Upper lobe of right lung (tissue), 1 donor: Measurements from ENCODE around the gene AKT1. TPM values are rescaled to one million over a fixed set of nuclear protein-coding genes. Genes with fewer than 3 reads are reported as not detected.
"Not testable (repeated sequence)": the region's sequence is repeated elsewhere in the genome, so short reads cannot be mapped to it uniquely, and the experiment has no call there.

Experiments
- ATAC-seq: fragments of 200-7000 bp; cut with Tn5 transposase; one replicate; pipeline ENCODE4 v1.9.1; 2020; ENCODE audit warnings: mild to moderate bottlenecking, moderate library complexity
- DNase-seq: peaks from one replicate; pipeline ENCODE4 v3.0.0-alpha.2; 2020
- H3K27ac ChIP-seq: fragments of 200-600 bp; one replicate; pipeline ENCODE4 v1.8.0; 2022
- H3K27me3 ChIP-seq: fragments of 200-600 bp; one replicate; pipeline ENCODE4 v1.8.0; 2022; ENCODE audit warnings: mild to moderate bottlenecking
- H3K36me3 ChIP-seq: fragments of 200-600 bp; one replicate; pipeline ENCODE4 v1.8.0; 2022
- H3K4me1 ChIP-seq: fragments of 200-600 bp; one replicate; pipeline ENCODE4 v1.8.0; 2022
- H3K4me3 ChIP-seq: fragments of 200-600 bp; one replicate; pipeline ENCODE4 v1.8.0; 2022; ENCODE audit warnings: mild to moderate bottlenecking
- H3K9me3 ChIP-seq: fragments of 200-600 bp; one replicate; pipeline ENCODE4 v1.8.0; 2022
- CTCF ChIP-seq: fragments of 200-600 bp; IDR thresholded peaks from one replicate; pipeline ENCODE4 v1.8.0; 2022; ENCODE audit warnings: antibody characterized with exemption
- intact Hi-C: fragments of 100-400 bp; cut with DNase I; formaldehyde crosslinking; loops from one replicate; pipeline ENCODE4 v1.11.0; 2022
- total RNA-seq: library from RNA; stranded (reverse); fragmentation: NEBNext Ultra II Directional; extraction: Animal tissue kit (Norgen Biotek cat#: 25700); gene quantifications from one replicate; pipeline ENCODE4 v1.2.1, GENCODE V29; 2021
- donor health status: DM: no; HTN: yes; CAD: no; lungs with severe emphysema.

The AKT1 gene
- total RNA-seq, 1 donor from 2014 or later = 174 TPM

- Histone ChIP-seq H3K27me3 (no peaks in the 10 kb centered on the region), H3K27ac (no peak overlapping the region), H3K4me1 (peaks cover 21% of the 10 kb centered on the region), H3K9me3 (no peaks in the 10 kb centered on the region), H3K4me3 (no peak overlapping the region), H3K36me3 (no peaks in the 10 kb centered on the region)
- intact Hi-C loops = no loop called here
- no peak for ATAC-seq
- peak; percentile 27 for TF ChIP-seq CTCF
- no peak for DNase-seq
These were observed 63.9 kb downstream of the AKT1 start for GRCh38 chr14:104731320-104732294.

DNA sequence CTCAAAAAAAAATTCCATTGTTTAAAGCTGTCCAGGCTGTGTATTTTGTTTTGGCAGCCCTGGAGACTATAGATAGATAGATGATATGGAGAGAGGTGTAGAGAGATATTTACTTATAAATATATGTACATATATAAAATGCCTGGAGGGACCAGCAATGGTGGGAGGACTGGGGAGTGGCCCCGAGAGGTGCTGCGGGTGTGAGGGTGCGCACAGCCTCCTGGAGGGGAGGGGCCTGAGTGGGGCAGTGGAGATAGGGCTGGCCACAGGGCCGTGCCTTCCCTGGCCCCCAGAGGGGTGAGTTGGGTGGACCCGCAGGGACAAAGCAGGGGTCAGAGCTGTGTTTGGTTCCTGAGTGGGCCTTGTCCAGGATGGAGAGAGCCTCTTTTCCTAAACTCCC lies 65.1 kb downstream of the AKT1 start:
- Histone ChIP-seq H3K27ac (no peak overlapping the region), H3K9me3 (no peaks in the 10 kb centered on the region), H3K4me1 (peaks cover 9% of the 10 kb centered on the region), H3K36me3 (no peaks in the 10 kb centered on the region), H3K4me3 (no peak overlapping the region), H3K27me3 (no peaks in the 10 kb centered on the region)
- ATAC-seq (no peak), DNase-seq (no peak)
- intact Hi-C loops = no loop called here
- no peak for TF ChIP-seq CTCF

DNA sequence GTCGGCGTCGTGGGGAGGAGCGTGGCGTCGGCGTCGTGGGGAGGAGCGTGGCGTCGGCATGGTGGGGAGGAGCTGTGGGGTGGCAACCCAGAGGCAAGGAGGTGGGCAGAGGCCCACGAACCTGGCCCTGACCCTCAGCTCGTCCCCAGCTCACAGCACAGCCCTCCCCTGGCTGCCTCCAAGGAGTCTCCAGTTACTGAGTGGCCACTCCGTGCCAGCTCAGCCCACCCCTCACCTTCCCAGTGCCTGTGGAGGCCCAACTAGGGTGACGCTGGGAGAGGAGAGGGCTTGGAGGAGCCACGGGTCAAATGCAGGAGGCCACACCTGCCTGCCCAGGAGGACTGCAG lies 65.7 kb downstream of the AKT1 start:
- H3K27me3 ChIP-seq = no peaks in the 10 kb centered on the region
- no peaks in the 10 kb centered on the region for H3K9me3 ChIP-seq
- peaks cover 10% of the 10 kb centered on the region for H3K4me1 ChIP-seq
- no peak for DNase-seq
- H3K4me3 ChIP-seq = no peak overlapping the region
- intact Hi-C loops = no loop called here
- H3K36me3 ChIP-seq = no peaks in the 10 kb centered on the region
- H3K27ac ChIP-seq = no peak overlapping the region
- no peak for TF ChIP-seq CTCF
- no peak for ATAC-seq

DNA sequence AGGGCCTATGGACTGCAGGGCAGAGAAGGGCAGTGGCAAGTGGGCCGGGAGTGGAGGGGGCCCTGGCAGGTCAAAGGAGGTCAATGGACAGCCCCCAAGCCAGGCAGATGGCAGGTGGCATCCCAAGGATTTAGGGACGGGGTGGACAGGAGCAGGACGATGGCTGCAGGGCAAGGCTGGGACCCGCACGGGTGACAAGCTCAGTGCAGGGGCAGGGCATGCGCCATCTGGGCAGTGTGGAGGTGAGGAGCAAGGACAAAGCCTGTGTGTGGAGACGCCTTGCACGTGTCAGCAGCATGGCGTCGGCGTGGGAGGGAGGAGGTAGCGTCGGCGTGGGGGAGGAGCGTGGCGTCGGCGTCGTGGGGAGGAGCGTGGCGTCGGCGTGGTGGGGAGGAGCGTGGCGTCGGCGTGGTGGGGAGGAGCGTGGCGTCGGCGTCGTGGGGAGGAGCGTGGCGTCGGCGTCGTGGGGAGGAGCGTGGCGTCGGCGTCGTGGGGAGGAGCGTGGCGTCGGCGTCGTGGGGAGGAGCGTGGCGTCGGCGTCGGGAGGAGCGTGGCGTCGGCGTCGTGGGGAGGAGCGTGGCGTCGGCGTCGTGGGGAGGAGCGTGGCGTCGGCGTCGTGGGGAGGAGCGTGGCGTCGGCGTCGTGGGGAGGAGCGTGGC lies 66.2 kb downstream of the AKT1 start:
- H3K9me3 ChIP-seq, H3K27me3 ChIP-seq, H3K4me3 ChIP-seq, ATAC-seq, intact Hi-C loops, DNase-seq, H3K36me3 ChIP-seq, H3K27ac ChIP-seq: not testable (repeated sequence)
- peaks cover 14% of the 10 kb centered on the region for H3K4me1 ChIP-seq

GRCh38 chr14:104728631-104729030 lies 66.9 kb downstream of the AKT1 start:
- H3K4me3 ChIP-seq = no peak overlapping the region
- no peaks in the 10 kb centered on the region for H3K36me3 ChIP-seq
- DNase-seq = no peak
- TF ChIP-seq CTCF = no peak
- peaks cover 14% of the 10 kb centered on the region for H3K4me1 ChIP-seq
- ATAC-seq = no peak
- no peaks in the 10 kb centered on the region for H3K9me3 ChIP-seq
- no peak overlapping the region for H3K27ac ChIP-seq
- intact Hi-C loops = no loop called here
- H3K27me3 ChIP-seq = no peaks in the 10 kb centered on the region
